ENCODE results near the gene DAPK1. TPM values are rescaled to one million over a fixed set of nuclear protein-coding genes. Genes with fewer than 3 reads are reported as not detected.

Gene DAPK1
- total RNA-seq, 1 donor from 2014 or later = 17.8 TPM

- DNase-seq (ENCODE audit: low spot score in 2 of 2) = no peak
- no peak overlapping the region for H3K4me3 ChIP-seq
- no peaks in the 10 kb centered on the region for H3K9me3 ChIP-seq
- no peak for TF ChIP-seq CTCF (IDR thresholded peaks at IDR 0.05)
- H3K27ac ChIP-seq = no peak overlapping the region
- H3K36me3 ChIP-seq = no peaks in the 10 kb centered on the region
- no peaks in the 10 kb centered on the region for H3K27me3 ChIP-seq
- H3K4me1 ChIP-seq = no peaks in the 10 kb centered on the region
- intact Hi-C loops (cut with DNase I) = no loop called here
Observed at GRCh38 chr9:87578625-87579024, 81.0 kb downstream of the DAPK1 start.

- Histone ChIP-seq H3K9me3 (no peaks in the 10 kb centered on the region), H3K36me3 (no peaks in the 10 kb centered on the region), H3K27me3 (no peaks in the 10 kb centered on the region), H3K27ac (no peak overlapping the region), H3K4me3 (no peak overlapping the region), H3K4me1 (no peaks in the 10 kb centered on the region)
- no peak for DNase-seq (ENCODE audit: low spot score in 2 of 2)
- intact Hi-C loops (cut with DNase I) = no loop called here
- no peak for TF ChIP-seq CTCF (IDR thresholded peaks at IDR 0.05)
Observed at GRCh38 chr9:87579781-87580541, 82.3 kb downstream of the DAPK1 start.

GRCh38 chr9:87580941-87581438, 83.3 kb downstream of the DAPK1 start:
- Histone ChIP-seq H3K27ac (no peak overlapping the region), H3K9me3 (no peaks in the 10 kb centered on the region), H3K27me3 (no peaks in the 10 kb centered on the region), H3K36me3 (no peaks in the 10 kb centered on the region), H3K4me3 (no peak overlapping the region), H3K4me1 (no peaks in the 10 kb centered on the region)
- DNase-seq (ENCODE audit: low spot score in 2 of 2) = no peak
- intact Hi-C loops (cut with DNase I) = no loop called here
- no peak for TF ChIP-seq CTCF (IDR thresholded peaks at IDR 0.05)

GRCh38 chr9:87581513-87581912, 83.8 kb downstream of the DAPK1 start:
- intact Hi-C loops (cut with DNase I) = no loop called here
- DNase-seq (ENCODE audit: low spot score in 2 of 2) = no peak
- no peak overlapping the region for H3K27ac ChIP-seq
- no peak overlapping the region for H3K4me3 ChIP-seq
- no peaks in the 10 kb centered on the region for H3K9me3 ChIP-seq
- H3K27me3 ChIP-seq = no peaks in the 10 kb centered on the region
- H3K4me1 ChIP-seq = no peaks in the 10 kb centered on the region
- TF ChIP-seq CTCF (IDR thresholded peaks at IDR 0.05) = no peak
- no peaks in the 10 kb centered on the region for H3K36me3 ChIP-seq

GRCh38 chr9:87581949-87582637, 84.4 kb downstream of the DAPK1 start:
- no peak for DNase-seq (ENCODE audit: low spot score in 2 of 2)
- Histone ChIP-seq H3K36me3 (no peaks in the 10 kb centered on the region), H3K9me3 (no peaks in the 10 kb centered on the region), H3K27ac (no peak overlapping the region), H3K4me1 (no peaks in the 10 kb centered on the region), H3K27me3 (no peaks in the 10 kb centered on the region), H3K4me3 (no peak overlapping the region)
- intact Hi-C loops (cut with DNase I) = no loop called here
- TF ChIP-seq CTCF (IDR thresholded peaks at IDR 0.05) = no peak
